Erythroblast (primary cell): Measurements from ENCODE around the gene SYCE1.

Experiments used
- GATA1 ChIP-seq: IDR thresholded peaks from 2 replicates; pipeline ENCODE4 v1.6.1; 2011; ENCODE audit warnings: low read depth, mild to moderate bottlenecking, control low read depth, low read length, moderate library complexity
- POLR2A ChIP-seq: IDR thresholded peaks from 2 replicates; pipeline ENCODE4 v1.6.1; 2011; ENCODE audit warnings: mild to moderate bottlenecking, low read length

GRCh38 chr10:133532871-133533270 is 32.5 kb downstream of the SYCE1 start:
- TF ChIP-seq POLR2A (no peak), GATA1 (no peak)
